AG09309 (cell line): ENCODE results near the gene UBE2D2.
A peak's percentile ranks its signal among the peaks of the same experiment; 100 is the strongest.

Source experiments
- DNase-seq: peaks from one replicate; pipeline ENCODE4 v3.0.0-alpha.2; 2010; ENCODE audit warnings: low read depth
- H3K4me3 ChIP-seq: 2 replicates; pipeline ENCODE4 v1.5.1; 2011; ENCODE audit warnings: mild to moderate bottlenecking, low read depth, low read length, moderate library complexity; ENCODE audit not compliant: control insufficient read depth
- TF ChIP-seq, protein P1 (sequence below): IDR thresholded peaks from 2 replicates; pipeline ENCODE4 v1.5.1; 2011; ENCODE audit warnings: mild to moderate bottlenecking, low read depth, low read length, inconsistent platforms; ENCODE audit not compliant: insufficient read depth, control insufficient read depth; ENCODE audit errors: missing control alignments

The UBE2D2 gene

DNA sequence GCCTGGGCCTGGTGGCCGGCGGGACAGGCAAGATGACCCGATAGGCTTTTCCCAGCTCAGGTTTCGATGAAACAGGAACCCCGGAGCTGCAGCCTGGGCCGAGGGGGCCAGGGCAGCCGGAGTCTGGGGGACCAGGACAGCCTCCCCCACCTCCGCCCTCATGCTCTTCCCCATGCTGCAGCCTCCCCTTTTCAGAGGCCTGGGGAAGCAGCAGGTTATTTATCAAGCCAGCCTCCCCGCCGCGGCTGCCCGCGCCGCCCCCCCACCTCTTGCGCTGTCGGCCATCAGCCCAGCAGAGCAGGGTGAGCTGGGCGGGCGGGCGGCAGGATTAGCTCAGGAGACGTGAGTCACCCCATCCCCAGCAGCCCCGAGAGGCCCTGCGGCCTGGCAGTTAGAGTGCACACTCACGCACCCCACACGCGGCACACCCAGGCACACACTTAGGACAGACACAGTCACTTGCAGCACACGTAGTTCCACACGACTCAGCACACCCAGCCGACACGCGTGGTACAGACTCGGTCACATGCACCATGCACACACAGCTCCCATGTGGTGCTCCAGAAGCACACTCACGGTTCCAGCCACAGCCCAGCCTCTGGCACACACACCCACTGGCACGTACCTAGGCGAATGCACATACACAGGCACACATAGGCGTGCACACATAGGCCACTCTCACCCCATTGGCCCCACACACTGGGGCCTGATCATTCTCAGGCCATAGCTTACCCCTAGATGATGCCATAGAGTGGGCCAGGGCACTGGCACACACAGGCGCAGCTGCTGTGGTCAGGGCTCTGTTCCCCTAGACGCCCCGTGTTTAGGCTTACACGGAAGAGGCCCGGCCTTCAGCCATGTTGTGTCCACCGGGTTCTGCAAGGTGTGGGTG lies 100.0 kb downstream of the UBE2D2 start:
- H3K4me3 ChIP-seq = peak overlapping the region; percentile 13
- TF ChIP-seq, protein P1, sequence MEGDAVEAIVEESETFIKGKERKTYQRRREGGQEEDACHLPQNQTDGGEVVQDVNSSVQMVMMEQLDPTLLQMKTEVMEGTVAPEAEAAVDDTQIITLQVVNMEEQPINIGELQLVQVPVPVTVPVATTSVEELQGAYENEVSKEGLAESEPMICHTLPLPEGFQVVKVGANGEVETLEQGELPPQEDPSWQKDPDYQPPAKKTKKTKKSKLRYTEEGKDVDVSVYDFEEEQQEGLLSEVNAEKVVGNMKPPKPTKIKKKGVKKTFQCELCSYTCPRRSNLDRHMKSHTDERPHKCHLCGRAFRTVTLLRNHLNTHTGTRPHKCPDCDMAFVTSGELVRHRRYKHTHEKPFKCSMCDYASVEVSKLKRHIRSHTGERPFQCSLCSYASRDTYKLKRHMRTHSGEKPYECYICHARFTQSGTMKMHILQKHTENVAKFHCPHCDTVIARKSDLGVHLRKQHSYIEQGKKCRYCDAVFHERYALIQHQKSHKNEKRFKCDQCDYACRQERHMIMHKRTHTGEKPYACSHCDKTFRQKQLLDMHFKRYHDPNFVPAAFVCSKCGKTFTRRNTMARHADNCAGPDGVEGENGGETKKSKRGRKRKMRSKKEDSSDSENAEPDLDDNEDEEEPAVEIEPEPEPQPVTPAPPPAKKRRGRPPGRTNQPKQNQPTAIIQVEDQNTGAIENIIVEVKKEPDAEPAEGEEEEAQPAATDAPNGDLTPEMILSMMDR = no peak
- DNase-seq = peak; percentile 75

DNA sequence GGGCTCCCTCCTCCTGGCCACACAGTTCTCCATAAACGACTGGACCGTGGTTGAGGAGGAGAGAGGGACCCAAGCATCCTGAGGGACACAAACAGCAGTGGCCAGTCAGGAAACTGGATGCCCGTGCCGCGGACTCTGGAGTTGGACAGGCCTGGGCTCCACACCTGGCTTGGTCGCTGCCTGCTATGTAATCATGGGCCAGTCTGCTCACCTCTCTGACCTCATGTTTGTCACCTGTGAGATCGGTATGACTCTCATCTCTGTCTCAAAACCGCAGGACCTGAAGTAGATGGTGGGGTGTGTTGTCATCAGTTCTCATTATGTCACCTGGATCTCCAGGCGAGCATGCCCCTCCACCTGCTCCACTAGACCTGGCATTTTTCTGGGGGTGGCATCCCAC lies 101.5 kb downstream of the UBE2D2 start:
- TF ChIP-seq, protein P1 = no peak
- no peak overlapping the region for H3K4me3 ChIP-seq
- DNase-seq = no peak

DNA sequence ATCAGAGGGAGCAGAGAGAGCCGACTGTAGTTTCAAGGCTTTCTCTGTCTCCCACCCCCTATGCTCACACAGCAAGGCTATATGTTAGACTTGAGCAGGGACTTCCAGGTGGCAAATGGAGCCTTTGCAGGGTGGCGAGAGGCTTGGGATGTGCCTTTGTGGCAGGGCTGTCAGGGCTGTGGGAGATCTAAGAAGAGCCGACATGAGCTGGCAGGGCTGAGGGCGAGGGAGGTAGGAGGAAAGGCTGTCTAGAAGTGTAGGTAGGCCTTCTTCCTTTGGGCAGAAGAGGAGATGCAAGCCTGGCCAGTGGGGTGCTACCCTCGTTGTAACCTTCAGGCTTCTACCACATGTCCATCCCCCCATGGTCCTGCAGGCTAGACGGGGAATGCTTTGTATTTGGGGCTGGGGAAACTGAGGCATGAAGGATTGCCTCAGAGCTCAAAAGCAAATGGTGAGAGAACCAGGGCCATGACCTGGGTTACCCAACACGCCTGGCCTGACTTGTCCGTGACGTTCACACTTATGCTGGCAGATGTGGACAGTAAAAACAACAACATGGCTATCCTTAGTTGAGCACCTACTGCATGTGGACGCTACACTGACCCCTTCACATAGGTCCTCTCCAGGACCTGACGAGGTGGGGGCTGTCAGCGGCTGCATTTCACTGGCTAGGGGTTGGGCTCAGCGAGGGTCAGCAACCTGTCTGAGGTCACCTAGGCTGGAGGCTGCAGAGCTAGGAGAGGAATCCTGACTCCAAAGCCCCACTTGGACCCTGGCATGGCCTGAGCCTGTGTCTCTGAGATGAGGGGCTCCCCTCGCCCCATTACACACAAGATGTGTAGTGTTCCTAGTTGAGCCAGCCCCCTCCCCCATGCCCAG lies 102.3 kb downstream of the UBE2D2 start:
- no peak for DNase-seq
- TF ChIP-seq, protein P1 = no peak
- no peak overlapping the region for H3K4me3 ChIP-seq

DNA sequence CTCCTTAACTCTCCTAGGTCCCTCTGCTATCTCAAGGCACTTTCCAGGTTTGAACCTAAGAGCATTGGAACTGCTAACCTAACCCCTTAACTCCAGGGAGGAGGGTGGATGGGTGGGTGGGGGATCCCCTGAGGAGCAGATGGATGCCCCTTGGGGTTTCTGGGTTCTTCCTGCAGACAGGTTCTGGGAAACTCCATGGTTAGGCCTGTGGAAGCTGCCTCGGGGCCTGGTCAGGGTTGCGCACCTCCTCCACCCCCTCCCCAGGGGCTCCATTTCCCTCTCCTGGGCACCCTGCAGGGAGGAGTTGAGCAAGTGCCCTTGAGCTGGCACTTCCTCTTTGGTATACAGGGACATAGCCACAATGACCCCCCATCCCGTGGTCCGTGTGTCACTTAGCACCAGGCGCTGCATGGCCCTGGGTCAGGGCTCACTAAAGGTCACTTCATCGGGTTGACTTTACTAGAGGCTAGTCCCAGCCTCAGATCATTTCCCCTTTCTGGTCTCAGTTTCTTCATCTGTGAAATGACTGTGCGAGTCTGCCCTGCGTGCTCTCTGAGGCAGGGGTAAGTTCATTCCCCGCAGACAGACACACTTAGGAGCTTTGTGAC lies 103.1 kb downstream of the UBE2D2 start:
- no peak for DNase-seq
- TF ChIP-seq, protein P1 = no peak
- no peak overlapping the region for H3K4me3 ChIP-seq

DNA sequence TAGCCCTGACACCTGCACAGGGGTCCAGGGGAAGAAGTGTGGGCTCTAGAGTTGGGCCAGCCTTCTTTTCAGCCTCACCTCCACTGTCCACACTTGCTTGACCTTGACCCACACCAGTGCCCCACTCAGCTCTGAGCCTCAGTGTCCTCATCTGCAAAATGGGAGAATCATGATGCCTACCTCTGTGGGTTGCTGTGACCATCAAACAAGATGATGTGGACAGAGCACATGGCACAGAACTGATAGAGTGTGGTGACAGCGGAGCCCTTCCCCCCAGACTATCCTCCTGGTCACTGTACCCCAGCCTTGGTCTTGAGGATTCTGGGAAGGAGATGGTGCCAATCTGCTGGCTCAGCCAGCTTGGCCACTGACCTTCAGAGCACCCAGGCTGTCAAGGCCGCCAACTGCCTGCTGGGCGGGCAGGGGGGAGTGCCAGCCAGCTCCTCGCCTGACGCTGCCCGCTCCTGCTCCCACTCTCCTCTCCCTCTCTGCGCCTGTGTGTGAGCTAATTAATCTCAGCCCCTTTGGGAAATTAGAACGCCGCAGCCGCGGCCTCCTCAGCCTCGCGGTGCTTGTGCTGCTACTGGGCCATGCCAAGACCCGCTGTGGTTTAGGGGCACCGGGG lies 103.7 kb downstream of the UBE2D2 start:
- no peak overlapping the region for H3K4me3 ChIP-seq
- DNase-seq = no peak
- TF ChIP-seq, protein P1 = no peak

DNA sequence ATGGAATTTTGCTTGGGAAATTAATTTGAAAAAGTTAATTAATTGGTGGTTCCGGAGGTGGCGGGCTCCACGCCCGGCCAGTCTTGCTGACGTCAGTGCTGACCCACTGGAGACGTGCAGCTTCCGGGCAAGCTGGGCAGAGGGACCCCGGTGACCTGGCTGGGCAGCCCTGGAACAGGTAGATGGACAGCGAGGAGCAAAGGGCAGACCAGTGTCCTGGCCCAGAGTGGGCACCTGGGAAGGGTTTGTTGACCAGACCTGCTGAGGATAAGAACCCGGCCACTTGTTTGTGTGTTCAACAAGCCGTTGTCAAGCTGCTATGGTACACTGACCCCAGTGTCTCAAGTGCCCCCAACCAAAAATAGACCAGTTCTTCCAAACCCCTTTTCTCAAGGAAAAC lies 104.5 kb downstream of the UBE2D2 start:
- no peak overlapping the region for H3K4me3 ChIP-seq
- no peak for DNase-seq
- TF ChIP-seq, protein P1 = no peak
